H9 (cell line): Measurements from ENCODE around the gene SCNN1G. TPM values are rescaled to one million over a fixed set of nuclear protein-coding genes. Genes with fewer than 3 reads are reported as not detected.

Source experiments
- DNase-seq: peaks from one replicate; pipeline ENCODE4 v3.0.0-alpha.2; 2017
- H2AFZ ChIP-seq: one replicate; pipeline ENCODE4 v1.6.1; 2013; ENCODE audit warnings: mild to moderate bottlenecking, low read length, control low read depth, moderate library complexity
- H2AK5ac ChIP-seq: 2 replicates; pipeline ENCODE4 v1.6.1; 2013; ENCODE audit warnings: low read length, control low read depth, mixed read lengths; ENCODE audit not compliant: insufficient read length
- H2BK120ac ChIP-seq: one replicate; pipeline ENCODE4 v1.6.1; 2013; ENCODE audit warnings: low read depth, mild to moderate bottlenecking, low read length, control low read depth, inconsistent platforms; ENCODE audit not compliant: poor library complexity, severe bottlenecking
- H2BK12ac ChIP-seq: 2 replicates; pipeline ENCODE4 v1.6.1; 2013; ENCODE audit warnings: low read length, control low read depth, mixed read lengths, low read depth; ENCODE audit not compliant: insufficient read length
- H2BK15ac ChIP-seq: 2 replicates; pipeline ENCODE4 v1.6.1; 2013; ENCODE audit warnings: low read depth, low read length, control low read depth
- H2BK20ac ChIP-seq: one replicate; pipeline ENCODE4 v1.6.1; 2013; ENCODE audit warnings: low read depth, mild to moderate bottlenecking, low read length, control low read depth, inconsistent platforms; ENCODE audit not compliant: poor library complexity, severe bottlenecking
- H2BK5ac ChIP-seq: 2 replicates; pipeline ENCODE4 v1.6.1; 2013; ENCODE audit warnings: low read length, control low read depth, mixed read lengths; ENCODE audit not compliant: insufficient read length
- H3K14ac ChIP-seq: 2 replicates; pipeline ENCODE4 v1.6.1; 2013; ENCODE audit warnings: low read length, control low read depth; ENCODE audit not compliant: insufficient read depth
- H3K18ac ChIP-seq: 2 replicates; pipeline ENCODE4 v1.6.1; 2013; ENCODE audit warnings: low read depth, mild to moderate bottlenecking, mixed read lengths, low read length, control low read depth; ENCODE audit not compliant: insufficient read length
- H3K23ac ChIP-seq: 2 replicates; pipeline ENCODE4 v1.6.1; 2013; ENCODE audit warnings: low read length, control low read depth, mixed read lengths, low read depth; ENCODE audit not compliant: insufficient read length
- H3K23me2 ChIP-seq: 2 replicates; pipeline ENCODE4 v1.6.1; 2013; ENCODE audit warnings: low read depth, mild to moderate bottlenecking, mixed read lengths, low read length, control low read depth; ENCODE audit not compliant: insufficient read length, poor library complexity, severe bottlenecking
- H3K27ac ChIP-seq: 2 replicates; pipeline ENCODE4 v1.5.1; 2013; ENCODE audit warnings: low read length, control low read depth, mixed read lengths, low read depth; ENCODE audit not compliant: insufficient read length
- H3K27me3 ChIP-seq: 2 replicates; pipeline ENCODE4 v1.6.1; 2013; ENCODE audit warnings: low read length, control low read depth, inconsistent platforms; ENCODE audit not compliant: insufficient read depth
- H3K4ac ChIP-seq: 2 replicates; pipeline ENCODE4 v1.6.1; 2013; ENCODE audit warnings: low read depth, mild to moderate bottlenecking, control low read depth, inconsistent platforms, low read length, moderate library complexity
- H3K4me1 ChIP-seq: 2 replicates; pipeline ENCODE4 v1.6.1; 2013; ENCODE audit warnings: low read length, control low read depth, inconsistent platforms; ENCODE audit not compliant: insufficient read depth
- H3K4me2 ChIP-seq: 2 replicates; pipeline ENCODE4 v1.6.1; 2013; ENCODE audit warnings: low read length, control low read depth, mixed read lengths; ENCODE audit not compliant: insufficient read length, insufficient read depth
- H3K56ac ChIP-seq: 2 replicates; pipeline ENCODE4 v1.6.1; 2013; ENCODE audit warnings: low read depth, mild to moderate bottlenecking, mixed read lengths, low read length, control low read depth; ENCODE audit not compliant: insufficient read length
- H3K79me1 ChIP-seq: 2 replicates; pipeline ENCODE4 v1.6.1; 2013; ENCODE audit warnings: low read depth, mild to moderate bottlenecking, moderate library complexity, low read length, control low read depth, inconsistent platforms; ENCODE audit not compliant: insufficient read depth, poor library complexity, severe bottlenecking
- H3K79me2 ChIP-seq: 2 replicates; pipeline ENCODE4 v1.6.1; 2013; ENCODE audit warnings: low read length, control low read depth, inconsistent platforms; ENCODE audit not compliant: insufficient read depth
- H3K9ac ChIP-seq: 2 replicates; pipeline ENCODE4 v1.6.1; 2013; ENCODE audit warnings: low read length, control low read depth, mixed read lengths; ENCODE audit not compliant: insufficient read length; ENCODE audit errors: extremely low read depth
- H3K9me3 ChIP-seq: one replicate; pipeline ENCODE4 v1.6.1; 2013; ENCODE audit warnings: low read depth, low read length, inconsistent platforms; ENCODE audit not compliant: control insufficient read depth
- H3T11ph ChIP-seq: one replicate; pipeline ENCODE4 v1.6.1; 2013; ENCODE audit warnings: mild to moderate bottlenecking, low read length, control low read depth, inconsistent platforms
- H4K20me1 ChIP-seq: one replicate; pipeline ENCODE4 v1.6.1; 2013; ENCODE audit not compliant: control insufficient read depth, insufficient read length, insufficient read depth
- H4K5ac ChIP-seq: 2 replicates; pipeline ENCODE4 v1.6.1; 2013; ENCODE audit warnings: low read depth, mild to moderate bottlenecking, mixed read lengths, low read length, control low read depth; ENCODE audit not compliant: insufficient read length
- H4K8ac ChIP-seq: replicated peaks from 2 replicates; pipeline ENCODE4 v1.6.1; 2013; ENCODE audit warnings: low read length, control low read depth, mixed read lengths, low read depth; ENCODE audit not compliant: insufficient read length
- H4K91ac ChIP-seq: 2 replicates; pipeline ENCODE4 v1.6.1; 2013; ENCODE audit warnings: low read depth, mild to moderate bottlenecking, moderate library complexity, mixed read lengths, low read length, control low read depth; ENCODE audit not compliant: insufficient read length
- H3K27ac Mint-ChIP-seq, 3 experiments: 2 replicates in 2 of 3; 3 replicates in 1 of 3; pipeline ENCODE4 v1.8.0; 2020 to 2021; ENCODE audit warnings: mixed read lengths in 3 of 3, mild to moderate bottlenecking in 1 of 3, moderate library complexity in 1 of 3
- H3K27me3 Mint-ChIP-seq: 2 replicates; pipeline ENCODE4 v1.8.0; 2021; ENCODE audit warnings: low read depth, mild to moderate bottlenecking, moderate library complexity, mixed read lengths
- H3K36me3 Mint-ChIP-seq, 3 experiments: 2 replicates in 2 of 3; 3 replicates in 1 of 3; pipeline ENCODE4 v1.8.0; 2020 to 2021; ENCODE audit warnings: low read depth in 3 of 3, mixed read lengths in 3 of 3; ENCODE audit not compliant: insufficient read depth in 1 of 3
- H3K4me1 Mint-ChIP-seq, 2 experiments: 2 replicates each; pipeline ENCODE4 v1.8.0; 2020; ENCODE audit warnings: mixed read lengths in 2 of 2
- H3K4me3 Mint-ChIP-seq, 2 experiments: 2 replicates in 1 of 2; 3 replicates in 1 of 2; pipeline ENCODE4 v1.8.0; 2020 to 2021; ENCODE audit warnings: mild to moderate bottlenecking in 2 of 2, mixed read lengths in 2 of 2, moderate library complexity in 1 of 2
- H3K9me3 Mint-ChIP-seq, 2 experiments: 2 replicates in 1 of 2; 3 replicates in 1 of 2; pipeline ENCODE4 v1.8.0; 2020; ENCODE audit warnings: mild to moderate bottlenecking in 2 of 2, mixed read lengths in 2 of 2, moderate library complexity in 1 of 2
- CTCF ChIP-seq: fragments of 200-600 bp; sonication (generic); conservative IDR thresholded peaks from 3 replicates; pipeline ENCODE4 v1.8.0; 2021; ENCODE audit warnings: antibody characterized with exemption, mild to moderate bottlenecking
- total RNA-seq: library from RNA; stranded (reverse); gene quantifications from 2 replicates; pipeline ENCODE4 v1.2.1, GENCODE V29; 2021

The SCNN1G gene
- total RNA-seq, 1 experiment from 2014 or later, result 0.74 TPM

- DNase-seq, result no peak
- TF ChIP-seq CTCF, result peak; percentile 41; the same call in 2 of the 3 replicates
- no peak overlapping the region for H3K56ac ChIP-seq
- H3K18ac ChIP-seq, result no peak overlapping the region
- H4K20me1 ChIP-seq, result no peaks in the 10 kb centered on the region
- H3K27ac Mint-ChIP-seq, result no peak overlapping the region
- H3K9me3 ChIP-seq, result no peaks in the 10 kb centered on the region
- H2BK15ac ChIP-seq, result no peak overlapping the region
- no peak overlapping the region for H3K9ac ChIP-seq
- no peak overlapping the region for H3K14ac ChIP-seq
- H3K4me1 Mint-ChIP-seq, result no peaks in the 10 kb centered on the region
- H4K91ac ChIP-seq, result no peak overlapping the region
- no peaks in the 10 kb centered on the region; the same call in 1 of the 2 replicates for H3K27me3 Mint-ChIP-seq
- H2BK12ac ChIP-seq, result no peak overlapping the region
- no peaks in the 10 kb centered on the region for H3K4me1 ChIP-seq
- H3K4ac ChIP-seq, result no peak overlapping the region
- H3K27ac ChIP-seq, result no peak overlapping the region
- H4K5ac ChIP-seq, result no peak overlapping the region
- no peaks in the 10 kb centered on the region for H3K79me1 ChIP-seq
- no peak overlapping the region for H2AFZ ChIP-seq
- no peaks in the 10 kb centered on the region for H3K23me2 ChIP-seq
- no peak overlapping the region for H2BK20ac ChIP-seq
- no peaks in the 10 kb centered on the region for H3K27me3 ChIP-seq
- H2BK5ac ChIP-seq, result no peak overlapping the region
- H3K23ac ChIP-seq, result no peak overlapping the region
- H4K8ac ChIP-seq, result no peak overlapping the region
- H3K9me3 Mint-ChIP-seq, result 0 out of 5 replicates have a peak, but pooled peaks cover 3 to 4% of the 10 kb centered on the region in 2 experiments
- no peaks in the 10 kb centered on the region for H3K36me3 Mint-ChIP-seq
- no peaks in the 10 kb centered on the region for H3K79me2 ChIP-seq
- no peak overlapping the region for H3K4me3 Mint-ChIP-seq
- no peak overlapping the region for H3T11ph ChIP-seq
- H2AK5ac ChIP-seq, result no peak overlapping the region
- H3K4me2 ChIP-seq, result no peak overlapping the region
- no peak overlapping the region for H2BK120ac ChIP-seq
These were observed 61.6 kb downstream of the SCNN1G start for GRCh38 chr16:23244122-23244521.
